Rectal smooth muscle tissue (tissue), 1 donor: ENCODE measurements around the gene GLOD5.
A peak's percentile ranks its signal among the peaks of the same experiment; 100 is the strongest.
"Not testable (repeated sequence)": the region's sequence is repeated elsewhere in the genome, so short reads cannot be mapped to it uniquely, and the experiment has no call there.

ENCODE experiments used
- H3K27ac ChIP-seq: one replicate; pipeline ENCODE4 v1.7.0; 2013; ENCODE audit warnings: low read depth, low read length, inconsistent platforms
- H3K27me3 ChIP-seq: one replicate; pipeline ENCODE4 v1.7.0; 2013; ENCODE audit warnings: low read length; ENCODE audit not compliant: control insufficient read depth, insufficient read depth
- H3K36me3 ChIP-seq: one replicate; pipeline ENCODE4 v1.7.0; 2013; ENCODE audit warnings: low read length; ENCODE audit not compliant: control insufficient read depth, insufficient read depth
- H3K4me1 ChIP-seq: one replicate; pipeline ENCODE4 v1.7.0; 2013; ENCODE audit warnings: low read length; ENCODE audit not compliant: control insufficient read depth, insufficient read depth
- H3K4me3 ChIP-seq: one replicate; pipeline ENCODE4 v1.7.0; 2013; ENCODE audit warnings: low read length
- H3K9ac ChIP-seq: one replicate; pipeline ENCODE4 v1.7.0; 2013; ENCODE audit warnings: low read length

GLOD5 gene

DNA sequence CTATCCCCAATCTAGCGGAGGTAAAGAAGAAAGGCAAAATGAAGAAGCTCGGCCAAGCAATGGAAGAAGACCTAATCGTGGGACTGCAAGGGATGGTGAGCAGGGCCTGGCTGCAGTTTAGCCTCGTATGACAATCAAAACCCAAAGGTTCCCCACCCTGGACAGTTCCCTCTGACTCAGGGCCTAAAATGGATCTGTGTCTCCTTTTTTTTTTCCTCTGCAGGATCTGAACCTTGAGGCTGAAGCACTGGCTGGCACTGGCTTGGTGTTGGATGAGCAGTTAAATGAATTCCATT is 41.3 kb downstream of the GLOD5 start:
- Histone ChIP-seq H3K4me3 (peak overlapping the region; percentile 77), H3K36me3 (peaks cover 3% of the 10 kb centered on the region), H3K27ac (peak overlapping the region; percentile 98), H3K4me1 (no peaks in the 10 kb centered on the region), H3K9ac (peak overlapping the region; percentile 26), H3K27me3 (no peaks in the 10 kb centered on the region)

DNA sequence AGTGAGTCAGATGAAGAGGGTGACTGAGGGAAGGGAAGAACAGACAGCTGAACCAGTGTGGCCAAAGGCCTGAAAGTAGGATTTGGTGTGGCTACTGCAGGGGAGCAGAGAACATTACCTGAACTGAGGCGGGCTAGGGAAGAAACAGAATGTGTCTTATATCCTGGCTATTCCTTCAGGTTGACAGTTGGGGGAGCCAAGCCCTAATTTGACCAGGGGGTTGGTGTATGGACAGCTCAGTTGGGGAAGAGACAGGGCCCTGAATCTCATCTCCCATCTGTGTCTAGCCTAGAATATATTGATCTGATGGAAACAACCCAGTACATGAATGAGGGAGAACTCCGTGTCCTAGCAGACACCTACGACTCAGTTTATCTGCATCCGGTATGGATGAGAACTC is 44.5 kb downstream of the GLOD5 start:
- H3K36me3 ChIP-seq = peaks cover 3% of the 10 kb centered on the region
- H3K27me3 ChIP-seq = no peaks in the 10 kb centered on the region
- no peak overlapping the region for H3K27ac ChIP-seq
- H3K4me3 ChIP-seq = no peak overlapping the region
- no peak overlapping the region for H3K9ac ChIP-seq
- H3K4me1 ChIP-seq = no peaks in the 10 kb centered on the region

DNA sequence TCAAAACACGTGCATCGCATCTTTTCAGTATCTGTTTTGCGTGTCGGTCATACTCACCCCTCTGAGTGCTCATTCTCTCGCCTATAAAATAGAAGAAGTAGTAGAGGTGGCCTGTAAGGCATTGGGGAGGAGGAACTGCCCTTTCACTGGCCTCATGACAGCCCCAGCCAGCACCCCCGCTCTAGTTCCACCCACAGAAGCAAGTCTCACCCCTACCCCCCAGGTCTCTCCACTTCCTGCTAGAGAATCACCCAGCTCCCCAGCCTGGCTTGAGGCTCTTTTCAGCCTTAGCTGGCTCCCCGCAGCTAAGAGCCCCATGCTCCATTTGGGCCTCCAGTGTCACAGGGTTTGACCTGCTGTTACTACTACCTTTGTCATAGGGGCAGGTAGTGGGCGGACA is 52.1 kb downstream of the GLOD5 start:
- no peak overlapping the region for H3K27ac ChIP-seq
- peaks cover 8% of the 10 kb centered on the region for H3K36me3 ChIP-seq
- no peaks in the 10 kb centered on the region for H3K4me1 ChIP-seq
- no peaks in the 10 kb centered on the region for H3K27me3 ChIP-seq
- no peak overlapping the region for H3K9ac ChIP-seq
- no peak overlapping the region for H3K4me3 ChIP-seq

DNA sequence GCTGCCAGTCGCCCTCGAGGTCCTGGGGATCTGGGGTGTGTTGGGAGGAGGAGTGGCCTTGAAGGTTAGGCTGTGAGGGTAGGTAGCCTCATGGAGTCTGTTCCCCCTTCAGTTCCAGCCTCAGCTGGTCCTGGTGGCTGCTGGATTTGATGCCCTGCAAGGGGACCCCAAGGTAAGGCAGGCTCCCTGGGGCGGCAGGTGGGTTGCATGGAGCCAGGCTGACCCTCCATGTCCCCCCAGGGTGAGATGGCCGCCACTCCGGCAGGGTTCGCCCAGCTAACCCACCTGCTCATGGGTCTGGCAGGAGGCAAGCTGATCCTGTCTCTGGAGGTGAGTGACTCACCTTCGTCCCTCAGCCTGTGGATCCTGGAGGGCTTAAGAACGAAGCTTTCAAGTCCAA is 53.2 kb downstream of the GLOD5 start:
- Histone ChIP-seq H3K4me3 (no peak overlapping the region), H3K36me3 (peaks cover 8% of the 10 kb centered on the region), H3K27ac (no peak overlapping the region), H3K9ac (no peak overlapping the region), H3K27me3 (no peaks in the 10 kb centered on the region), H3K4me1 (no peaks in the 10 kb centered on the region)

DNA sequence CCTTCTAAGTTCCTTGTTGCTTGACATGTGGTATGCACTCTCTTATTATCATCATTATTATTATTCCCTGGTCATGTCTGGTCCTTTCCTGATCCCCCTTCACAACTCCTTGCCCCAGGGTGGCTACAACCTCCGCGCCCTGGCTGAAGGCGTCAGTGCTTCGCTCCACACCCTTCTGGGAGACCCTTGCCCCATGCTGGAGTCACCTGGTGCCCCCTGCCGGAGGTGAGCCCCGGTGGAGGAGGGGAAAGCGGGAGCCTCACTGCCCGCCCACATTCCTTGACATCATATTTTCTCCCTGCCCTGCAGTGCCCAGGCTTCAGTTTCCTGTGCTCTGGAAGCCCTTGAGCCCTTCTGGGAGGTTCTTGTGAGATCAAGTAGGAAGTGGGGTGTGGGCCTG is 53.7 kb downstream of the GLOD5 start:
- Histone ChIP-seq H3K27ac (no peak overlapping the region), H3K4me3 (no peak overlapping the region), H3K9ac (no peak overlapping the region), H3K36me3 (peaks cover 10% of the 10 kb centered on the region), H3K4me1 (no peaks in the 10 kb centered on the region), H3K27me3 (no peaks in the 10 kb centered on the region)

DNA sequence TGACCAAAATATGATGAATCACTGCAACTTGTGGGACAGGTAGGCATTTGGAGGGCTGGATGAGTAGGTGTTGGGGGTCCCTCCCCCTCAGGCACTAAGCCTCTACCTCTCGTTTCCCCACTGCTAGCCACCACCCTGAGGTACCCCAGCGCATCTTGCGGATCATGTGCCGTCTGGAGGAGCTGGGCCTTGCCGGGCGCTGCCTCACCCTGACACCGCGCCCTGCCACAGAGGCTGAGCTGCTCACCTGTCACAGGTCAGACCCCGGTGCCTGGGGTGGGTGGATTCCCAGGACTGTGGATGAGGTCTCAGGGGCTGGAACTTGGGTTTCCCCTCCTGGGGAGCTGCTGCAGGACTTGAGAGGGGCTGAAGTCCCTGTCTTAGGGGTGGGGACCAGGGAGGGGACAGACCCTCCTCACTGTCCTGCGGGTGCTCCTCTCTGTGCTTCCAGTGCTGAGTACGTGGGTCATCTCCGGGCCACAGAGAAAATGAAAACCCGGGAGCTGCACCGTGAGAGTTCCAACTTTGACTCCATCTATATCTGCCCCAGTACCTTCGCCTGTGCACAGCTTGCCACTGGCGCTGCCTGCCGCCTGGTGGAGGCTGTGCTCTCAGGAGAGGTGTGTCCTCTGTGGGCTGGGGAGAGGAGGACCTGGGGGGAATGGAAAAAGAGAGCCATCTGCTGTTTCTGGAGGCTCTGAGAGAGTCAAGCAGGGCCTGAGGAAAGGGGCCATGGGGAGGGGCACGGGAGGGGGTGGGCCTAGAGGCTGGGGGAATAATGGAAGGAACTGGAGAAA is 54.7 kb downstream of the GLOD5 start:
- Histone ChIP-seq H3K27me3 (no peaks in the 10 kb centered on the region), H3K36me3 (peaks cover 12% of the 10 kb centered on the region), H3K4me3 (no peak overlapping the region), H3K27ac (no peak overlapping the region), H3K9ac (no peak overlapping the region), H3K4me1 (no peaks in the 10 kb centered on the region)

DNA sequence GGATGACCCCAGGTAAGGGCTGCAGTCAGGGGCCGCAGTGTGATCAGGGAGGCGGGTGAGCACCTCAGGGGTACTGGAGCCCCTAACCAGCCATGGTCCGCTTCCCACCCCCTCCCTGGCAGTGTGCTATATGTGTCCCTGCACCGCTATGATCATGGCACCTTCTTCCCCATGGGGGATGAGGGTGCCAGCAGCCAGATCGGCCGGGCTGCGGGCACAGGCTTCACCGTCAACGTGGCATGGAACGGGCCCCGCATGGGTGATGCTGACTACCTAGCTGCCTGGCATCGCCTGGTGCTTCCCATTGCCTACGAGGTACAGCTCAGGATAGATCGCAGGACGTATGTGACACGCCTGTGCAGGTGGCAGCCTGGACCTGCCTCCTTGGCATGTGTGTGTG is 56.6 kb downstream of the GLOD5 start:
- Histone ChIP-seq H3K4me3 (no peak overlapping the region), H3K4me1 (no peaks in the 10 kb centered on the region), H3K27ac (no peak overlapping the region), H3K27me3 (no peaks in the 10 kb centered on the region), H3K9ac (no peak overlapping the region), H3K36me3 (peaks cover 18% of the 10 kb centered on the region)

DNA sequence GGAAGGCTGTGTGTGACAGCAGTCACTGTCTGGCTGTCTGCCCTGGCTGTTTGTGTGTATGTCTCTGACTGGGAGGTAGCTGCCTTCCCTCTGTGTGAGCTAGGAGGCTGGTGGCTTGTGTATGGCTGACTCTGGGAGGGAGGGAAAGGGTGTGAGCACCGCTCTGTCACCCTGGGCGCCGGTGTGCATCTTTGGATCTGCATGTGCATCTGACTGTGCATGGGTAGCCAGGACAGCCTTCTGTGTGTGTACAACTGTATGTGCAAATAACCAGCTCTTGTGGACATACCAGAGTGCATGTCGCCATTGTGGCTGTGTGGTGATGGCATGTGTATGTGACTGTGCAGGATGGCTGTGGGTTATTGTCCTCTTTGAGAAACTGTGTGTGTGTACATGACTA is 57.3 kb downstream of the GLOD5 start:
- Histone ChIP-seq H3K27ac (no peak overlapping the region), H3K9ac (no peak overlapping the region), H3K27me3 (no peaks in the 10 kb centered on the region), H3K36me3 (peaks cover 19% of the 10 kb centered on the region), H3K4me1 (no peaks in the 10 kb centered on the region), H3K4me3 (no peak overlapping the region)

DNA sequence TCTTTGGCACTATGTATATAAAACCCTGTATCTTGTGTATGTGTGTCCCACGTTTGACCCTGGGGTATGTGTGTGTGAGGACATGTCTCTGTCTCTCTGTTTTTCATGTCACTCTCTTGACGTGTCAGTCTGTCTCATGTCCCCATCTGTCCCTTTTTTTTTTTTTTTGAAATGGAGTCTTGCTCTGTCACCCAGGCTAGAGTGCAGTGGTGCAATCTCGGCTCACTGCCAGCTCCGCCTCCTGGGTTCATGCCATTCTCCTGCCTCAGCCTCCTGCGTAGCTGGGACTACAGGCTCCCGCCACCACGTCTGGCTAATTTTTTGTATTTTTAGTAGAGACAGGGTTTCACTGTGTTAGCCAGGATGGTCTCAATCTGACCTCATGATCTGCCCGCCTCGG is 57.8 kb downstream of the GLOD5 start:
- H3K9ac ChIP-seq, H3K27ac ChIP-seq, H3K27me3 ChIP-seq, H3K4me3 ChIP-seq, H3K4me1 ChIP-seq: not testable (repeated sequence)
- peaks cover 23% of the 10 kb centered on the region for H3K36me3 ChIP-seq

DNA sequence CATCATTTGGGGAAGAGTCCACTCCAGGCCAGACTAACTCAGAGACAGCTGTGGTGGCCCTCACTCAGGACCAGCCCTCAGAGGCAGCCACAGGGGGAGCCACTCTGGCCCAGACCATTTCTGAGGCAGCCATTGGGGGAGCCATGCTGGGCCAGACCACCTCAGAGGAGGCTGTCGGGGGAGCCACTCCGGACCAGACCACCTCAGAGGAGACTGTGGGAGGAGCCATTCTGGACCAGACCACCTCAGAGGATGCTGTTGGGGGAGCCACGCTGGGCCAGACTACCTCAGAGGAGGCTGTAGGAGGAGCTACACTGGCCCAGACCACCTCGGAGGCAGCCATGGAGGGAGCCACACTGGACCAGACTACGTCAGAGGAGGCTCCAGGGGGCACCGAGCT is 61.5 kb downstream of the GLOD5 start:
- Histone ChIP-seq H3K4me1 (no peaks in the 10 kb centered on the region), H3K27me3 (no peaks in the 10 kb centered on the region), H3K36me3 (peaks cover 24% of the 10 kb centered on the region), H3K9ac (no peak overlapping the region), H3K4me3 (no peak overlapping the region), H3K27ac (no peak overlapping the region)
